ENCODE data around the gene SNAI3. TPM values are rescaled to one million over a fixed set of nuclear protein-coding genes. Genes with fewer than 3 reads are reported as not detected.

SNAI3 gene
- total RNA-seq, 4 donors from 2014 or later: 0.39 to 1.7 (median 1.1) TPM; not detected in 1

DNA sequence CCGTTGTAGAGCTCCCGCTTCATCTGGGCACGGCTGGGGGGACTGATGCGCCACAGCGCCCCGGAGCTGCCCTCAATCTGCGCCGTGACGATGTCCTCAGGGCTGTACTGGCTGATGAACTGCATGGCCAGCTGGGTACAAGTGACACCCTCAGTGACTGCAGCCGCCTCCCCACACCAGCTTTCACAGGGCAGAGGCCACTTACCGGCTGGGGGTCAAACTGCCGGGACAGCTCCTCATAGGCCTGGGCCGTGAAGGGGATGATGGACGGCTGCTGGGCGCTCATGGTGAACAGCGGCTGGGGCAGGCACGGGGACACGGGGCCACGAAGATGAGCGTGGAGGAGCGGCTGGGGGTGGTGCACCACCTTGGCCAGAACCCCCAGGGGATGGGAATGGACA is 30.3 kb upstream of the SNAI3 start:
- Histone ChIP-seq H3K27ac (no peak overlapping the region), H3K27me3 (no peaks in the 10 kb centered on the region), H3K36me3 (peaks cover 0 to 85% of the 10 kb centered on the region in 2 donors), H3K4me1 (peaks cover 0 to 17% (median 0%) of the 10 kb centered on the region in 3 donors), H3K9me3 (no peaks in the 10 kb centered on the region), H3K4me3 (no peak overlapping the region)
- ATAC-seq: no peak
- WGBS, 2 donors (ENCODE audit: low coverage in 1 of 2): 100% methylated on average over 1 of the region's 21 CpGs; no CpG with 5 or more reads in 1 of the 2 donors
- TF ChIP-seq POLR2AphosphoS5 (IDR thresholded peaks at IDR 0.05) (no peak), POLR2A (IDR thresholded peaks at IDR 0.05) (no peak), EP300 (IDR thresholded peaks at IDR 0.05) (no peak)
- TF ChIP-seq, protein P1, sequence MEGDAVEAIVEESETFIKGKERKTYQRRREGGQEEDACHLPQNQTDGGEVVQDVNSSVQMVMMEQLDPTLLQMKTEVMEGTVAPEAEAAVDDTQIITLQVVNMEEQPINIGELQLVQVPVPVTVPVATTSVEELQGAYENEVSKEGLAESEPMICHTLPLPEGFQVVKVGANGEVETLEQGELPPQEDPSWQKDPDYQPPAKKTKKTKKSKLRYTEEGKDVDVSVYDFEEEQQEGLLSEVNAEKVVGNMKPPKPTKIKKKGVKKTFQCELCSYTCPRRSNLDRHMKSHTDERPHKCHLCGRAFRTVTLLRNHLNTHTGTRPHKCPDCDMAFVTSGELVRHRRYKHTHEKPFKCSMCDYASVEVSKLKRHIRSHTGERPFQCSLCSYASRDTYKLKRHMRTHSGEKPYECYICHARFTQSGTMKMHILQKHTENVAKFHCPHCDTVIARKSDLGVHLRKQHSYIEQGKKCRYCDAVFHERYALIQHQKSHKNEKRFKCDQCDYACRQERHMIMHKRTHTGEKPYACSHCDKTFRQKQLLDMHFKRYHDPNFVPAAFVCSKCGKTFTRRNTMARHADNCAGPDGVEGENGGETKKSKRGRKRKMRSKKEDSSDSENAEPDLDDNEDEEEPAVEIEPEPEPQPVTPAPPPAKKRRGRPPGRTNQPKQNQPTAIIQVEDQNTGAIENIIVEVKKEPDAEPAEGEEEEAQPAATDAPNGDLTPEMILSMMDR (IDR thresholded peaks at IDR 0.05): no peak

DNA sequence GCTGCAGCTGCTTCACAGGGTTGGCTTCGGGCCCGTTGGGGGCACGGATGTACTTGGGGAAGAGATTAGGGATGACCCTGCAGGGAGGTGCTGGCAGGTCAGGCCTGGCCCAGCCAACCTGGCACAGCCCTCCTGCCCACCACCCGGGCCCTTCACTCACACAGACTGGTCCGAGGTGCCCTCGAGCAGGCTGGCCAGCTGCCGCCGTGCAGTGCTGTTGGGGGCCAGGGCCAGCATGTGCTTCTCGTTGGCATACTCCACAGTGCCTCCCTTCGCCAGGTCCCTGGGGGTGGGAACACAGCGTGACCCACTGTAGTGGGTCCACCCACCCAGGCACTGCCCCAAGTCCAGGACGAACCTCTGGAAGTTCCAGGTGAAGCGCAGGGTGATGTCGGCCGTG is 29.9 kb upstream of the SNAI3 start:
- WGBS, 2 donors (ENCODE audit: low coverage in 1 of 2): 80% methylated on average over 1 of the region's 15 CpGs; no CpG with 5 or more reads in 1 of the 2 donors
- Histone ChIP-seq H3K4me3 (no peak overlapping the region), H3K9me3 (no peaks in the 10 kb centered on the region), H3K4me1 (peaks cover 0 to 17% (median 0%) of the 10 kb centered on the region in 3 donors), H3K27ac (no peak overlapping the region), H3K27me3 (no peaks in the 10 kb centered on the region), H3K36me3 (peaks cover 0 to 81% of the 10 kb centered on the region in 2 donors)
- TF ChIP-seq, protein P1 (IDR thresholded peaks at IDR 0.05): no peak
- no peak for TF ChIP-seq POLR2AphosphoS5 (IDR thresholded peaks at IDR 0.05)
- TF ChIP-seq POLR2A (IDR thresholded peaks at IDR 0.05): no peak
- no peak for TF ChIP-seq EP300 (IDR thresholded peaks at IDR 0.05)
- no peak for ATAC-seq

DNA sequence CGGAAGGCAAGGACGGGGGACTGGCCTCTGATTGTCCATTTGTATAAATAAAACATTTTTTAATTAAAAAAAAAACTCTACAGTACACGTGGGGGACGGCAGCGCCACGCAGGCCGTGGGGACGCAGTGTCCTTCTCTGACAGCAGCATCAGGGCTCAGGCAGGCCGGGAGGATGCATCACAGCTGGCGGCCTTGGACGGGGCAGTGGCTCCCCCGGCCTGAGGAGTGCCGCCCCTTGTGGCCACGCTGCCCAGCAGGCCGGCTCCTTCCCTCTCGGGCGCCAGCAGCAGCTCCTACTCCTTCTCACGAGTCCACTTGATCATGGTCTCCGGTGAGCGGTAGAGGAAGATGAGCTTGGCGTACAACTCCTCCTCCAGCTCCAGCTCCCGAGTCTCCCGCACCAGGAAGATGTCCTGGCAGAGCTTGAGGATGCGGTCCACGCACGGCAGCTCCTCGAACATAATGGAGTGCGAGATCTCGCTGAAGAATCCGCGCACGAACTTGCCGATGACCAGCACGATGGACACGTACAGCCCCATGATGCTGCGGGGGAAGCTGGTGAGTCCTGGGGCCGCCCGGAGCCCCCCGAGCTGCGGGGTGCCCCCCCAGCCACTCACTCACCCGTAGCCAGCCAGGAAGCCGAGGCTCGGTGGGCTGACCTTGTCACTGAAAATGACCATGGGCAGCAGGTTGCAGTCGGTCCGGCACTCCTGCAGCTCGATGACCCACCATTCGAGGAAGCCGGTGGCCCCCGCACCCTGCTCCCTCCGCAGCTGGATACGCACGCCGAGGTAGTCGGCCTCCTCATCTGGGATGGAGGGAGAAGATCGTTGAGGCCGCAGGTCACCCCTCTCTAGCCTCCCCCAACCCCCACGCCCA is 29.2 kb upstream of the SNAI3 start:
- Histone ChIP-seq H3K27me3 (no peaks in the 10 kb centered on the region), H3K4me1 (peaks cover 0 to 17% (median 0%) of the 10 kb centered on the region in 3 donors), H3K36me3 (peaks cover 0 to 75% of the 10 kb centered on the region in 2 donors), H3K4me3 (no peak overlapping the region), H3K27ac (no peak overlapping the region), H3K9me3 (no peaks in the 10 kb centered on the region)
- no peak for ATAC-seq
- TF ChIP-seq, protein P1 (IDR thresholded peaks at IDR 0.05): no peak
- TF ChIP-seq POLR2AphosphoS5 (IDR thresholded peaks at IDR 0.05): no peak
- TF ChIP-seq POLR2A (IDR thresholded peaks at IDR 0.05): no peak
- no peak for TF ChIP-seq EP300 (IDR thresholded peaks at IDR 0.05)
- WGBS, 2 donors (ENCODE audit: low coverage in 1 of 2): 74 to 83% methylated on average over 6 to 9 of the region's 57 CpGs

DNA sequence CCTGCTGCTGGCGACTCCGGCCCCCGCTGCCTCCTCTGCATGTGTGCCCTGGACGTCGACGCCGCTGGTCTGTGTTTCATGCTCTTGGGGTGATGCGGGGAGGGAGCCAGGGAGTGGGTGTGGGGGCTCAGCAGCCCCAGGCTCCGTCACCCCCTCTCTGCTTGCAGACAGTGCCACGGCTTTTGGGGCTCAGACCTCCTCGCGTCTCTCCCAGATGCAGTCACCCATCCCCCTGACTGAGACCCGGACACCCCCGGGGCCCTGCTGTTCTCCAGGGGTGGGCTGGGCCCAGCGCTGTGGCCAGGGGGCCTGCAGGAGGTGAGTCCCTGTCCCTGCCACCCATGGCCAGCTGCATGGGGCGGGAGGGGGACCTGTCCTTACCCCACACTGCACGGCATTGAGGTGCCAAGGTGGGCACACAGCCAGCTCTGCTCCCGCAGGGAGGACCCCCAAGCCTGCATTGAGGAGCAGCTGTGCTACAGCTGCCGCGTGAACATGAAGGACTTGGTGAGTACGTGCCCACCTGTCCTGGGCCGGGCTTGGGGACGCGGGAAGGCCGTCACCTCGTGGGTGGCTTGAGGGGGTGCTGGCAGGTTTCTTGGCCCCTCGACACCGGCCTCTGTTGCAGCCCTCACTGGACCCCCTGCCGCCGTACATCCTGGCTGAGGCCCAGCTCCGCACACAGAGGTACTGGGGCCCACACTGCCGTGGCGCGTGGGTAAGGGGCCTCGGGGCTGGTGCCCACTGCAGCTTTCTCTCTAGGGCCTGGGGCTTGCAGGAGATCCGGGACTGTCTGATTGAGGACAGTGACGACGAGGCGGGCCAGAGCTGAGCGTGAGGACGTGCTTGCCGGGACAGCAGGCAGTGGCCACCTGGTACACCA is 28.4 kb upstream of the SNAI3 start:
- Histone ChIP-seq H3K27me3 (no peaks in the 10 kb centered on the region), H3K9me3 (no peaks in the 10 kb centered on the region), H3K36me3 (peaks cover 0 to 73% of the 10 kb centered on the region in 2 donors), H3K4me1 (peaks cover 0 to 13% (median 0%) of the 10 kb centered on the region in 3 donors), H3K4me3 (no peak overlapping the region), H3K27ac (no peak overlapping the region)
- TF ChIP-seq POLR2AphosphoS5 (IDR thresholded peaks at IDR 0.05): no peak
- TF ChIP-seq POLR2A (IDR thresholded peaks at IDR 0.05): no peak
- TF ChIP-seq EP300 (IDR thresholded peaks at IDR 0.05): no peak
- TF ChIP-seq, protein P1 (IDR thresholded peaks at IDR 0.05): no peak
- 88% methylated on average over 9 of the region's 42 CpGs; no CpG with 5 or more reads in 1 of the 2 donors for WGBS, 2 donors (ENCODE audit: low coverage in 1 of 2)
- no peak for ATAC-seq

Data from gastroesophageal sphincter (tissue), 4 donors.